Cardiac muscle cell (in vitro differentiated cells and primary cell): Measurements from ENCODE around the gene ZRANB1. TPM values are rescaled to one million over a fixed set of nuclear protein-coding genes. Genes with fewer than 3 reads are reported as not detected.
A peak's percentile ranks its signal among the peaks of the same experiment; 100 is the strongest.

Experiments
- DNase-seq, 2 donors: peaks; one replicate each; pipeline versions ENCODE4 v3.0.0 to v3.0.0-alpha.2; 2010 to 2017; ENCODE audit warnings: low read depth in 1 of 2, low spot score in 1 of 2
- H3K27ac ChIP-seq: fragments of 200-600 bp; sonication (generic); 2 replicates; pipeline ENCODE4 v1.5.1; 2016
- H3K27me3 ChIP-seq: fragments of 200-600 bp; sonication (generic); 2 replicates; pipeline ENCODE4 v1.6.0; 2016; ENCODE audit warnings: control low read depth
- H3K36me3 ChIP-seq: fragments of 200-600 bp; sonication (generic); 2 replicates; pipeline ENCODE4 v1.5.1; 2016; ENCODE audit warnings: control low read depth
- H3K4me1 ChIP-seq: fragments of 200-600 bp; sonication (generic); 2 replicates; pipeline ENCODE4 v1.8.1; 2017; ENCODE audit warnings: low read depth, mild to moderate bottlenecking, mixed run types
- H3K4me3 ChIP-seq: fragments of 200-600 bp; sonication (generic); 2 replicates; pipeline ENCODE4 v1.5.1; 2016; ENCODE audit warnings: mild to moderate bottlenecking
- H3K9me3 ChIP-seq: fragments of 200-600 bp; sonication (generic); 2 replicates; pipeline ENCODE4 v1.5.1; 2017; ENCODE audit warnings: low read depth, mild to moderate bottlenecking, control low read depth
- polyA plus RNA-seq: library from polyadenylated mRNA; unstranded; fragments of >200 nt; fragmentation: Nextera tagmentation; extraction: Ambion mirVana; gene quantifications from 2 replicates; pipeline ENCODE4 v1.2.1, GENCODE V29; 2016
- total RNA-seq: library from RNA; depleted of rRNA; stranded (reverse); fragments of >200 nt; gene quantifications from 2 replicates; pipeline ENCODE4 v1.2.3, GENCODE V29; 2016
- TF ChIP-seq, protein P1 (sequence below): IDR thresholded peaks from 2 replicates; pipeline ENCODE4 v1.5.1; 2012; ENCODE audit warnings: low read depth, mild to moderate bottlenecking, low read length

ZRANB1 gene
- total and polyA plus RNA-seq, 2 experiments from 2014 or later, result 11.0 to 20.9 TPM

DNA sequence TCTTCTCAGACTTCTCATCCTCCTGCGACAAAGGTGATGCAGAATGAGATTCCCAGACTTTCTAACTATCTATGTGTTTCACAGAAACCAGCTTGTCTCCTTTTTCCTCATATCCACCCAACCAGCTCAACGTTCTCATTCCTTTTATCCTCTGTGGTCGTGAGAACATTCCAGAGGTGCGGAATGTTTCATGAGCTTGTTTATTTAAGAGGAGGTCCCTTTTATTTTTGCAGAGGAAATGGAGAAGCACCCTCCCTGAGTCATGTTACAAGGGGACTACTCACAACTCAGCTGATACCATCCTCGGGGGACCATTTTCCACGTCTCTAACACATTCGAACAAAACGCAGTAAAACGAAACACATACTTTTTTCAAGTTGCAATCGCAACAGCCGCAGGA is 93.2 kb downstream of the ZRANB1 start:
- H3K9me3 ChIP-seq, result no peaks in the 10 kb centered on the region
- no peak overlapping the region for H3K27ac ChIP-seq
- no peak overlapping the region for H3K4me3 ChIP-seq
- H3K36me3 ChIP-seq, result peaks cover 4% of the 10 kb centered on the region
- H3K4me1 ChIP-seq, result peaks cover 7% of the 10 kb centered on the region
- peak in 1 of 2 donors; percentile 89 for DNase-seq
- TF ChIP-seq, protein P1, sequence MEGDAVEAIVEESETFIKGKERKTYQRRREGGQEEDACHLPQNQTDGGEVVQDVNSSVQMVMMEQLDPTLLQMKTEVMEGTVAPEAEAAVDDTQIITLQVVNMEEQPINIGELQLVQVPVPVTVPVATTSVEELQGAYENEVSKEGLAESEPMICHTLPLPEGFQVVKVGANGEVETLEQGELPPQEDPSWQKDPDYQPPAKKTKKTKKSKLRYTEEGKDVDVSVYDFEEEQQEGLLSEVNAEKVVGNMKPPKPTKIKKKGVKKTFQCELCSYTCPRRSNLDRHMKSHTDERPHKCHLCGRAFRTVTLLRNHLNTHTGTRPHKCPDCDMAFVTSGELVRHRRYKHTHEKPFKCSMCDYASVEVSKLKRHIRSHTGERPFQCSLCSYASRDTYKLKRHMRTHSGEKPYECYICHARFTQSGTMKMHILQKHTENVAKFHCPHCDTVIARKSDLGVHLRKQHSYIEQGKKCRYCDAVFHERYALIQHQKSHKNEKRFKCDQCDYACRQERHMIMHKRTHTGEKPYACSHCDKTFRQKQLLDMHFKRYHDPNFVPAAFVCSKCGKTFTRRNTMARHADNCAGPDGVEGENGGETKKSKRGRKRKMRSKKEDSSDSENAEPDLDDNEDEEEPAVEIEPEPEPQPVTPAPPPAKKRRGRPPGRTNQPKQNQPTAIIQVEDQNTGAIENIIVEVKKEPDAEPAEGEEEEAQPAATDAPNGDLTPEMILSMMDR, result no peak
- no peaks in the 10 kb centered on the region for H3K27me3 ChIP-seq

DNA sequence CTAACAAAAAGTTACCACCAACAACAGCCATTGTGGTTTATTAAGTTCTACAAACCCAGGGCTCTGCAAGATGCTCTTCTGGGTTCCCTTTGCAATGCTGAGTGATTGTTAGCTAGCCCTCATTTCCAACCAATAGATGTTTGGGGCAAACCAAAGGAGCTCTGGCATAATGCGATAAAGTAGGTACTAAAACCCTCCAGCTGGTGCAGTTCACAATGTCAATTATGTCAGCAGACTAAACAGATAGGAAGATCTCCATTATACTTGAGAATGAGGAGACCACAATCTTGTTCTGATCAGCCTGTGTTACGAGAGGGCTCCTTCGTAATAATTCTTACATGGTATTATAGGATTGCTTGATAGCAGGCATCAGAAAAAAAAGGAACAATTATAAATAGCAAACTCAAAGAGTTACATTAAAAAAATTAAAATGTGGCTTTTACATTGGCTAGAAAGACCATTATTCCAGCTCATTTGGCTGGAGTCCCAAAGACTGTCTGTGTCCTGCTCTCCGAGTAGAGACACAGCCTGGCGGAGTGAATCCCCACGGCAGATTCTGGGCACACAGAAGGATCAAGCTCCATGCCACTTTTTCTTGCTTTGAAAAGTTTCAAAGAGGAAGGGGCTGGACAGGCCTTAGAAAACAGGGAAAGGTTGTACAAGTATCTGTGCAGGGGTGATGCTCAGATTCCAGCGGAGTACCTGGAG is 93.8 kb downstream of the ZRANB1 start:
- Histone ChIP-seq H3K36me3 (peaks cover 4% of the 10 kb centered on the region), H3K4me3 (no peak overlapping the region), H3K27me3 (no peaks in the 10 kb centered on the region), H3K27ac (no peak overlapping the region), H3K4me1 (peaks cover 7% of the 10 kb centered on the region), H3K9me3 (no peaks in the 10 kb centered on the region)
- DNase-seq, result no peak
- TF ChIP-seq, protein P1, result no peak

DNA sequence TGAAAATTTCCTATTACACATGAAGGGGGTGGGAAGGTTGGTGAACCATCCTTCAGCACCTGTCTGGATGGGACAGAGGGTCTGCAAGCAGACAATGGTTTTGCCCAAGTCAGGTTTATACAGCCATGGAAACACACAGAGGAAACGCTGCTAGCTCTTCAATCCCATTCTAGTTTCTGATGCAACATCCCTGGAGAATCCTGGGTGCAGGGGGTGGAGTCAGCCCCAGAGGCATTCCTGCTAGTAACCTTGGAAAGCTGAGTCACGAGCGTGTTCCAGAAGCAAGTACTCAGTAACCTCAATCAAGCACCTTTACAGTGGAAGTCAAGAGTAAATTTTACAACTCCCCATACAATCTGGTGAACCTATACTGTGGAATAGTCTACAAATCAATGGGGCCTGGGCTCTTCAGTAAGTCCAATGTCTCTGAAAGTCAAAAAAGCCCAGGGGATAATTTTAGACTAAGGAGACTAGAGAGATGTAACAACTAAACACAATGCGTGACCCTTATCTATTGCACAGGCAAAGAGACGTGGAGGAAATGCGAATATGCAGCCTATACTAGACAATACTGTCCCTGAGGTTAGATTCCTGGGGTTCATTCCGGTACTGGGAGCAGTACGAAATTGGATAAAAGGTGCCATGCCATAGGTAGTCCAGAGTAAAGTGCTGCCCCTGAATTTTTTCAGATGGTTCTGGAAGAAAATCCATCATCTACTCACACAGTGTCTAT is 95.4 kb downstream of the ZRANB1 start:
- Histone ChIP-seq H3K36me3 (peaks cover 4% of the 10 kb centered on the region), H3K4me3 (no peak overlapping the region), H3K4me1 (peaks cover 7% of the 10 kb centered on the region), H3K27ac (no peak overlapping the region), H3K27me3 (no peaks in the 10 kb centered on the region), H3K9me3 (no peaks in the 10 kb centered on the region)
- TF ChIP-seq, protein P1, result no peak
- DNase-seq, result peak in 1 of 2 donors; percentile 84

Other genes starting within 250 kb of the ZRANB1 start
- 28.7 and 34.8 TPM in 2 replicates for gene FAM53B, start 197.7 kb upstream of the ZRANB1 start, total RNA-seq
- gene FAM53B, start 197.7 kb upstream of the ZRANB1 start, polyA plus RNA-seq, result 10.2 and 13.6 TPM in 2 replicates
- 14.7 and 23.9 TPM in 2 replicates for gene EEF1AKMT2, start 150.2 kb upstream of the ZRANB1 start, total RNA-seq
- 17.3 and 29.9 TPM in 2 replicates for gene EEF1AKMT2, start 150.2 kb upstream of the ZRANB1 start, polyA plus RNA-seq
- 11.3 and 11.4 TPM in 2 replicates for gene ABRAXAS2, start 140.3 kb upstream of the ZRANB1 start, total RNA-seq
- gene ABRAXAS2, start 140.3 kb upstream of the ZRANB1 start, polyA plus RNA-seq, result 8.1 and 10.9 TPM in 2 replicates
- gene CTBP2, start 218.4 kb downstream of the ZRANB1 start, total RNA-seq, result 67.4 and 88.3 TPM in 2 replicates
- gene CTBP2, start 218.4 kb downstream of the ZRANB1 start, polyA plus RNA-seq, result 67.8 and 74.5 TPM in 2 replicates